Pancreas (tissue), 10 donors: Measurements from ENCODE around the gene FBXO45. TPM values are rescaled to one million over a fixed set of nuclear protein-coding genes. Genes with fewer than 3 reads are reported as not detected.

Experiments used
- ATAC-seq, 4 donors: fragments of 200-7000 bp; cut with Tn5 transposase; one replicate each; pipeline versions ENCODE4 v1.8.0 to v1.9.1; 2020; ENCODE audit warnings: mild to moderate bottlenecking in 4 of 4, moderate library complexity in 4 of 4
- DNase-seq, 6 donors: peaks; one replicate each; pipeline ENCODE4 v3.0.0-alpha.2; 2020
- FAIRE-seq: peaks from 2 replicates; lab custom pipeline; 2012; peaks lifted over from hg19 to GRCh38; lab: Jason Lieb, UNC
- H3K27ac ChIP-seq, 4 donors: fragments of 200-600 bp; sonication (generic); 1 replicate in 3 of 4; 2 replicates in 1 of 4; pipeline versions ENCODE4 v1.5.0 to v1.8.0; 2020
- H3K27me3 ChIP-seq, 4 donors: fragments of 200-600 bp; one replicate each; pipeline ENCODE4 v1.8.0; 2021
- H3K36me3 ChIP-seq, 3 donors: fragments of 200-600 bp; sonication (generic) in 1 of 3; one replicate each; pipeline versions ENCODE4 v1.5.0 to v1.8.0; 2020 to 2021
- H3K4me1 ChIP-seq, 3 donors: fragments of 200-600 bp; one replicate each; pipeline ENCODE4 v1.8.0; 2021
- H3K4me3 ChIP-seq, 4 donors: fragments of 200-600 bp; sonication (generic) in 2 of 4; one replicate each; pipeline versions ENCODE4 v1.5.0 to v1.8.0; 2020 to 2021
- H3K9me3 ChIP-seq, 4 donors: fragments of 200-600 bp; one replicate each; pipeline ENCODE4 v1.8.0; 2021
- CTCF ChIP-seq, 4 donors: fragments of 200-600 bp; sonication (generic) in 3 of 4; IDR thresholded peaks; one replicate each; pipeline versions ENCODE4 v1.5.0 to v1.8.0; 2021; ENCODE audit warnings: antibody characterized with exemption in 4 of 4
- WGBS, 2 donors: extraction: QIAGEN DNeasy Blood & Tissue Kit; methylation state at CpG; one replicate each; pipeline ENCODE4 v1.1.7; 2013; 5-methylcytosine and 5-hydroxymethylcytosine counted together
- intact Hi-C, 3 donors: fragments of 100-400 bp; cut with DNase I; formaldehyde crosslinking; loops; one replicate each; pipeline versions ENCODE4 v1.11.1 to v1.14.2; 2022
- polyA plus RNA-seq, 2 donors: library from polyadenylated mRNA; stranded (reverse); fragments of 200-250 nt; gene quantifications; one replicate each; pipeline ENCODE4 v1.2.3, GENCODE V29; 2013
- total RNA-seq, 6 donors: library from RNA; stranded (reverse); fragmentation: NEBNext Ultra II Directional in 4 of 6; extraction: Animal tissue kit (Norgen Biotek cat#: 25700) in 4 of 6; gene quantifications; one replicate each; pipeline versions ENCODE4 v1.2.1 to v1.2.4, GENCODE V29; 2021 to 2023
- donor health status: healthy with polysubstance abuse.
- donor health status: DM: no; HTN: no; CAD: no; lungs with moderate emphysema.
- donor health status: DM: no; HTN: no; CAD: no.
- donor health status: control.
- donor health status: control.
- donor health status: Bipolar disorder and iron deficiency.
- donor health status: DM: yes; HTN: yes; CAD: no.
- donor health status: DM: no; HTN: no; CAD: no.
- donor health status: DM: no; HTN: no; CAD: no.
- donor health status: DM: yes; HTN: yes; CAD: no.

FBXO45 gene
- total and polyA plus RNA-seq, 8 donors, result 1.2 to 5.0 (median 3.0) TPM

GRCh38 chr3:196537319-196537984 lies 31.0 kb upstream of the FBXO45 start:
- DNase-seq, result peak in 2 of 6 donors; percentile 32 to 59
- H3K4me3 ChIP-seq, result no peak overlapping the region
- H3K36me3 ChIP-seq, result no peaks in the 10 kb centered on the region
- H3K4me1 ChIP-seq, result no peaks in the 10 kb centered on the region
- 32 to 34% methylated on average over 18 of the region's 18 CpGs for WGBS, 2 donors
- no peaks in the 10 kb centered on the region for H3K9me3 ChIP-seq
- peak in 1 of 4 donors; percentile 53 for ATAC-seq
- no peak for FAIRE-seq
- no peak overlapping the region for H3K27ac ChIP-seq
- intact Hi-C loops, result no loop called here
- no peaks in the 10 kb centered on the region for H3K27me3 ChIP-seq
- TF ChIP-seq CTCF (IDR thresholded peaks at IDR 0.05), result peak; percentile 32 to 68 (median 47)

- intact Hi-C loops, result no loop called here
- DNase-seq, result no peak
- H3K36me3 ChIP-seq, result no peaks in the 10 kb centered on the region
- H3K4me1 ChIP-seq, result no peaks in the 10 kb centered on the region
- H3K27ac ChIP-seq, result no peak overlapping the region
- H3K27me3 ChIP-seq, result no peaks in the 10 kb centered on the region
- TF ChIP-seq CTCF (IDR thresholded peaks at IDR 0.05), result no peak
- no peak overlapping the region for H3K4me3 ChIP-seq
- WGBS, 2 donors, result 79 to 85% methylated on average over 6 of the region's 6 CpGs
- ATAC-seq, result no peak
- no peak for FAIRE-seq
- no peaks in the 10 kb centered on the region for H3K9me3 ChIP-seq
These were observed 26.6 kb upstream of the FBXO45 start for GRCh38 chr3:196541684-196542445.

- no peak for ATAC-seq
- Histone ChIP-seq H3K4me1 (no peaks in the 10 kb centered on the region), H3K4me3 (no peak overlapping the region), H3K27ac (no peak overlapping the region), H3K36me3 (no peaks in the 10 kb centered on the region), H3K9me3 (no peaks in the 10 kb centered on the region), H3K27me3 (no peaks in the 10 kb centered on the region)
- 94% methylated on average over 2 of the region's 2 CpGs for WGBS, 2 donors
- intact Hi-C loops, result no loop called here
- TF ChIP-seq CTCF (IDR thresholded peaks at IDR 0.05), result no peak
- no peak for FAIRE-seq
- no peak for DNase-seq
These were observed 23.9 kb upstream of the FBXO45 start for GRCh38 chr3:196544491-196544992.

- no peaks in the 10 kb centered on the region for H3K36me3 ChIP-seq
- FAIRE-seq (no peak), DNase-seq (no peak), ATAC-seq (no peak)
- no peaks in the 10 kb centered on the region for H3K9me3 ChIP-seq
- no peaks in the 10 kb centered on the region for H3K4me1 ChIP-seq
- WGBS, 2 donors, result 21 to 23% methylated on average over 5 of the region's 5 CpGs
- no peak for TF ChIP-seq CTCF (IDR thresholded peaks at IDR 0.05)
- intact Hi-C loops, result no loop called here
- no peak overlapping the region for H3K27ac ChIP-seq
- no peaks in the 10 kb centered on the region for H3K27me3 ChIP-seq
- no peak overlapping the region for H3K4me3 ChIP-seq
These were observed 21.9 kb upstream of the FBXO45 start for GRCh38 chr3:196546537-196546936.
